PC-9 (cell line): ENCODE measurements around the gene TMEM14C.

Source experiments
- EZH2 ChIP-seq: fragments of 200-600 bp; sonication (generic); IDR thresholded peaks from 2 replicates; pipeline ENCODE4 v1.8.0; 2017; ENCODE audit warnings: antibody characterized with exemption, low read depth
- TF ChIP-seq, protein P1 (sequence below): fragments of 200-600 bp; sonication (generic); conservative IDR thresholded peaks from 2 replicates; pipeline ENCODE4 v1.6.1; 2017; ENCODE audit warnings: mixed run types, antibody characterized with exemption, mild to moderate bottlenecking, moderate library complexity

- no peak for TF ChIP-seq EZH2
- TF ChIP-seq, protein P1, sequence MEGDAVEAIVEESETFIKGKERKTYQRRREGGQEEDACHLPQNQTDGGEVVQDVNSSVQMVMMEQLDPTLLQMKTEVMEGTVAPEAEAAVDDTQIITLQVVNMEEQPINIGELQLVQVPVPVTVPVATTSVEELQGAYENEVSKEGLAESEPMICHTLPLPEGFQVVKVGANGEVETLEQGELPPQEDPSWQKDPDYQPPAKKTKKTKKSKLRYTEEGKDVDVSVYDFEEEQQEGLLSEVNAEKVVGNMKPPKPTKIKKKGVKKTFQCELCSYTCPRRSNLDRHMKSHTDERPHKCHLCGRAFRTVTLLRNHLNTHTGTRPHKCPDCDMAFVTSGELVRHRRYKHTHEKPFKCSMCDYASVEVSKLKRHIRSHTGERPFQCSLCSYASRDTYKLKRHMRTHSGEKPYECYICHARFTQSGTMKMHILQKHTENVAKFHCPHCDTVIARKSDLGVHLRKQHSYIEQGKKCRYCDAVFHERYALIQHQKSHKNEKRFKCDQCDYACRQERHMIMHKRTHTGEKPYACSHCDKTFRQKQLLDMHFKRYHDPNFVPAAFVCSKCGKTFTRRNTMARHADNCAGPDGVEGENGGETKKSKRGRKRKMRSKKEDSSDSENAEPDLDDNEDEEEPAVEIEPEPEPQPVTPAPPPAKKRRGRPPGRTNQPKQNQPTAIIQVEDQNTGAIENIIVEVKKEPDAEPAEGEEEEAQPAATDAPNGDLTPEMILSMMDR: no peak
These were observed 22.2 kb downstream of the TMEM14C start for GRCh38 chr6:10745116-10745515.
